GM18909 (cell line): ENCODE measurements around the gene GOLM1.
"Not testable (repeated sequence)": the region's sequence is repeated elsewhere in the genome, so short reads cannot be mapped to it uniquely, and the experiment has no call there.

Experiments used
- ATAC-seq: cut with Tn5 transposase; IDR thresholded peaks from one replicate; pipeline ENCODE4 v1.9.1; 2021; ENCODE audit warnings: mild to moderate bottlenecking; ENCODE audit not compliant: unreplicated experiment, poor library complexity

GOLM1 gene

DNA sequence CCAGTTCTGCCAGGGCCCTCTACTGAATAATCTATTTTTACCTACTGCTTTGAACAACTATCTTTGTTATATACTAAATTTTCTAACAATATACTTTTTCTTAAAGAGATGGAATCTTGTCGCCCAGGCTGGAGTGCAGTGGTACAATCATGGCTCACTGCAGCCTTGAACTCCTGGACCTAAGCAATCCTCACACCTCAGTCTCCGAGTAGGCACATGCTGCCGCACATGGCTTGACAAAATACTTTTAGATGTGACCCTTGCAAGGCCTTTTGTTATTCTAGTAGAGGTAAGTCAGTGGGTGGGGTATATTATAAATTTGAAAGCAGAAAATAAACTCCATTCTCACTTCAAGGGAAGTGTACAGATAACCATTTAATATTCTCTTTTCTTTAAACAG, 7.9 kb downstream of the GOLM1 start:
- ATAC-seq = no peak

DNA sequence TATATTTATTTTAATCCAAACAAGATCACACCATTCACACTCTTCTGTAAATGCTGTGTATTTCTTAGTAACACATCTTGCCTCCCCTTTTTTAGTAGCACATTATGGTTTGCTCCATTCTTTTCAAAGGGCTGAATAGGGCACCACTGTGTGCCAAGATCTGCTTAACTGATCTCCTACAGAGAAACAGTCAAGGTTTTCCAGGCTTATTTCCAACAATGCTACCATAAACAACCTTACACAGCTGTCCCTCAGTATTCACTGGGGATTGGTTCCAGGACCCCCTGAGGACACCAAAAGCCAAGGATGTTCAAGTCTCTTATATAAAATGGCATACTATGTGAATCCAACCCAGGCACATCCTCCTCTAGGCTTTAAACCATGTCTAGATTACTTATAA, 16.5 kb downstream of the GOLM1 start:
- ATAC-seq = no peak

DNA sequence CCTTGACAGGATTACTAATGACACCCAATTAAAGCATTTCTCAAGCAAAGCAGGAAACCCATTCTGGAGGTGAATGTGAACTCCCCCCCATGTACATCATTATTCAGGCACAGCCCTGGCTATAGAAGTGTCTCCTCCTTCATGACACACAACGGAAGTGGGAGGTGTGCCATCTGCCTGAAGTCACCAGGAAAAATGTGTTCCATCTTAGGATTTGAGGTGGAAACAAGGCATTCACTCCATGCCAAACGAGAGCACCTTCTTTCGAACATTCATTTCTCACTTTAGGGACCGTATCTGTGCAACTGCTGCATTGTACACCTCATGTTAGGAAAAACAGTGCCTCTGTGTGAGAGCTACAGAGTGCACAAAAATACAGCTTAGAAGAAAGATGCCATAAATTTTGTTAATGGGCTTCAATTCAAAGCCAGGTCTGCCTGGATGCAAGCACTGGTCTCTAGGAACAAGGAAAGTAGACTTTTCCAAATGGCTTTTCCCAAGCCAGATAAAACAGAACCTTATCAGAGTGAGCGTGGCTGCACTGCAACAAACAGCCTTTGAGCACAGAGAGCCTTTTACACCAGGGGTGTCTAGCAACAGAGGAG, 19.4 kb downstream of the GOLM1 start:
- no peak for ATAC-seq

DNA sequence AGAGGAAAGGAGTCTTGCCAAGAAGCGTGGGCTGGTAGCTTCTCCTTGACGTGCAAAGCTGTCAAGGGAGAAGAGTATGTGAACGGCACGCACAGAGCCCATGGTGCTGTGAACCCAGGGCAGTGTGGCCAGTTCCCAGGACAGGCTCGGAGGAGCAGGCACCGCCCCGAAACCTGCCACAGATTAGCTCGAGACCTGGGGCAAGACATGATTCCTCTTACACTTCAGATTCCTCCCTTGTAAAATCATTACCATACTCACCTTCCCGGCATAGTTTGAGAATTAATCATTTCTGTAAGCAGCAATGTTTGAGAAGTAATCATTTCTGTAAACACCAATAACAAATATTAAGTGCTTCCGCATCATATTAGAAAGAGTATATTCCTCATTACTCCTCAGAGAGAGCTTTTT, 19.9 kb downstream of the GOLM1 start:
- ATAC-seq = no peak

DNA sequence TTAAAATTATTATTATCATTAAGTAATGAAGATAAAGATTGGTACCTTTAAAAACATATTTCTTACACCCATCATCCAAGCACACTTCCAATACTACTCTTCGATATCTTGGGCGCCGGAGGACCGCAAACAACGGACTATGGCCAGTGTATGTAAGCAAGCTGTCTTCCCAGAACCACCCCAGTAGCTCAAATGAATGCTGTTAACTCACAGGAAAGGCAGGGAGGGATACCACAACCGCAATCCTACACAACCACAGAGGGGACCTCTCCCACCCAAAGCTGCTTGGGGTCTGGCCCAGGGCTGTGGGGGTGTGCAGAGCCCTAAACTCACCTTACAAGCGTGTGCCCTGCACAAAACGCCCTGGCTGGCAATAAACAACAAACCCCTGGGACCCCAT, 20.6 kb downstream of the GOLM1 start:
- no peak for ATAC-seq

DNA sequence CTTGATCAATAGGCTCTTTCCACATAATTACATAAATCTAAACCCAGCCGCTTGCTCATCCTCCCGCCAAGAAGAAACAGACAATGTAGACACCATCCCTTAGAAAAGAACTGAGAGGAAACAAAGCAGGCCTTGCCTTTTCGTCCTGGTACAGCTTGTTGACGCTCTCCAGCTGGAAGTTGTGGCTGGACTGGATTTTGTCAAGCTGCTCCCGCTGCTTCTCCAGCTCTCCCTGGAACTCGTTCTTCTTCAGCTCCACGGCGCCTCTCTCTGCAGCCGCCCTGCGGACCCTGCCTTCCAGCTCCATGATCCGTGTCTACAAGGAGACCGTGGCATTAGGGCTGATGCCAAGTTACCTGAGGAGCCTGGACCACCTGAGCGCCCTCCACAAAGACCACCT, 22.1 kb downstream of the GOLM1 start:
- no peak for ATAC-seq

DNA sequence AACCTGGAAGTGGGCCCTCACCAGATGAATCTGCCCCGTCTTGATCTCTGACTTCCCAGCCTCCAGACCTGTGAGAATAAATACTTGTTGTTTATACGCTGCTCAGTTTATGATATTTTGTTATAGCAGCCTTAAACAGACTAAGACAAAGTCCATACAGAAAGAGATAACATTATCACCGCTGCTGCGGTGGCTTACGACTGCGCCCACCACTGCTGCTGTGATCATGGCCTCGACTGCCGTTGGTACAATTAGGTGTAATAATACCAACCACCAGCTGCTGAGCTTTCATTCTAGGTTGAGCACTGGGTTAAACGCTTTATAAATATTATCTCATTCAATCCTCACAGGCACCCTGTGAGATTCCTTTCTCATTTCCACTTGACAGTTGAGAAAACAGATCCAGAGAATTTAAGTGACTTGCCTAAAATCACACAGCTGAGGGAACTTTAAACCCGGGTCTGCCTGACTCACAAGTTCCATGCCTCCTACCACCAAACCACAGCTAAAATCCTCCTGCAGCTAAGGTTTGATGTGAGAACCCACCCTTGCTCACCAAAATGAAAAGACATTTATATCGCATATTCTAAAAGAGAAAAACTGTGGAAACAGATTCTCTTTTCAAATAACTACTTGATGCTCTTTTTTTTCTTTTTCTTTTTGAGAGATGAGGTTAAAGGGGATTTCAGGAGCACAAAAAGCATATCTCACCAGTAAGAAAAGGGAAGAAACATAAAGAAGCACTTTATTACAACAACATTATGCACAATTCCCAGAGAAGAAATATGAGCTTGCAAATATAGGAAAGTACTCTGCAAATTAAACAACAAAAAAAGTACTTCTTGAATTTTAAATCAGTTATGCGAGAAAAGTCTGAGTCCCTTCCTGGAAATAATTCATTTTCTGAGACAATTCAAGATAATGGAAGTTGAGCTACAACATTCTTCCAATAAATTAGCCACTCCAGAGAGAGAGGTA, 23.9 kb downstream of the GOLM1 start:
- no peak for ATAC-seq

DNA sequence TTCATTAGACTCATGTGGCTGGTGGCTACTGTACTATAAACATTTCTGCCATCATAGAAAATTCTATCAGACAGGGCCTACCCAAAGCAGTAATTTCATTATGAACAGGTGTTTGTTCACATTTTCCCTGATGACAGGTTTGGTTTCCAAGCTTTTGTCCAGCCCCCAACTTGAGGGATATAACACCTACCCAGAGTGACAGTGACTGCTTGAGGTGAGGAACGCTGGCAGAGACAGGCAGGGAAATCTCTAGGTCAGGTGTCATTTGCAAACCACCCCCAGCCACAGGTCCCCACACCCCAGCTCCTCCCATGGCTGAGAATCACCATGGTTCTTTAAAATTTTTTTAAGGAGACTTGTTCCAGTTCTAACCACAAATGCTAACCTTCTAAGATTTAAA, 25.5 kb downstream of the GOLM1 start:
- ATAC-seq = no peak

DNA sequence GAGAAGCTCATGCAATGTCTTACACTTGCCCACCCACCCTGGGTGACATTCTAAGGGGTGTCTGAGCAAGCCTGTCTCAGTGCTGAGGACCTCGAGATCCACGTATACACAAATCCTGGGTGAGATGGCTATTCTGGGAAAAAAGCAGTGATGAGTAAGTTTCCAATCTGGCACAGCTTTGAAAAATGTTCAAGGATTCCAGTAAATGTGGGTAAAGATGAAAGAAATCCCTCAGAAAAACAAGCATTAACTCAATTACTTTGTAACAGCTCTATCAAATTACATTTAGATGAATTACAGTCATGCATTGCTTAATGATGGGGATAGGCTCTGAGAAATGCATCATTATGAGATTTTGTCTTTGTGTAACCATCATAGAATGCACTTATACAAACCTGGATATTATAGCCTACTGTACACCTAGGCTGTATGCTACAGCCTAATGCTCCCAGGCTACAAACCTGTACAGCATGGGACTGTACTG, 26.9 kb downstream of the GOLM1 start:
- ATAC-seq = no peak

DNA sequence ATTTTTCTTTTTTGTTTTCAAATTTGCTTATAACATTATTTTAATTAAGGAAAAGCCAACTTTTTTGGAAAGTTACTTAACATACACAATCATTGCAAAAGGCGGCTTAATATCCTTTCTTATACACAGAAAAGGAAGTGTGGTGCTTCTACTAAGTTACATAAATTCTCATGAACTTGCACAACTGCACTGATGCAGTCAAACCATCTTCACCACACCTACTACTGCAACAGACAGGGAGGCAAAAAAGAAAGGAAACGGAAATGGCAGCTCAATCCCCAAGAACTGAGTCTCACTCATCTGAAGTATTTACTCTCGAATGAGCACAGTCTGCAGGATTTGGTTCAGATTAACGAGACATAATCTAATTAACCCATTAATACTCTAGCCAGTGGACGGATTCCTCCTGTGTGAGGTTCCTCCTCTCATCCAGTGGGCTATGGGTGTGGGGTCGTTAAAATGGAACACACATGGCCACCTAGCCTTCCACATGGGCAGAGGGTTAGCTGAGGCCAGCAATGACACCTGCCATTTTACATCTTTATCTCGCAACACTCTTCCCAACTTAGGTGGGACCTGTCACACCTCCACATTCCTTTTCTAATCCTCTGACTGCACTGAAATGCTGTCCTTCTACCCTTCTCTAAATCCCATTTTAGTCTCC, 30.0 kb downstream of the GOLM1 start:
- no peak for ATAC-seq

DNA sequence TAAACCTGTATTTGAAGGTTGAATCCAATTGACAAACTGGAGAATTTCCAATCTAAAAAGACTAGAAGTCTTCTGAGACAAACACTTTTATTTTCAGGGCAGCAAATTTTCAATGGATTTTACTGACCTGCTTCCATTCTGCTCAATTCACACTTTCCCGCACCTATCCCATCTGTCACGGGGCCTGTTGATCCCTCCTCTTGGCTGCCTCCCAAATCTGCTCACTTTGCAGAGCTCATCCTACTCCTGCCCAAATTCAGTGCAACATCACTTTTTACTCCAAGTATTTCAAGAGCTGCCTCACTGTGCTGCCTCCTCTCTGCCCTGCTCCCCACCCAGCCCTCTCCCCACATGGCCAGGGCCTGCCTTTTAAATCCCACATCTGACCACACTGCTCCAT, 35.1 kb downstream of the GOLM1 start:
- ATAC-seq = no peak

DNA sequence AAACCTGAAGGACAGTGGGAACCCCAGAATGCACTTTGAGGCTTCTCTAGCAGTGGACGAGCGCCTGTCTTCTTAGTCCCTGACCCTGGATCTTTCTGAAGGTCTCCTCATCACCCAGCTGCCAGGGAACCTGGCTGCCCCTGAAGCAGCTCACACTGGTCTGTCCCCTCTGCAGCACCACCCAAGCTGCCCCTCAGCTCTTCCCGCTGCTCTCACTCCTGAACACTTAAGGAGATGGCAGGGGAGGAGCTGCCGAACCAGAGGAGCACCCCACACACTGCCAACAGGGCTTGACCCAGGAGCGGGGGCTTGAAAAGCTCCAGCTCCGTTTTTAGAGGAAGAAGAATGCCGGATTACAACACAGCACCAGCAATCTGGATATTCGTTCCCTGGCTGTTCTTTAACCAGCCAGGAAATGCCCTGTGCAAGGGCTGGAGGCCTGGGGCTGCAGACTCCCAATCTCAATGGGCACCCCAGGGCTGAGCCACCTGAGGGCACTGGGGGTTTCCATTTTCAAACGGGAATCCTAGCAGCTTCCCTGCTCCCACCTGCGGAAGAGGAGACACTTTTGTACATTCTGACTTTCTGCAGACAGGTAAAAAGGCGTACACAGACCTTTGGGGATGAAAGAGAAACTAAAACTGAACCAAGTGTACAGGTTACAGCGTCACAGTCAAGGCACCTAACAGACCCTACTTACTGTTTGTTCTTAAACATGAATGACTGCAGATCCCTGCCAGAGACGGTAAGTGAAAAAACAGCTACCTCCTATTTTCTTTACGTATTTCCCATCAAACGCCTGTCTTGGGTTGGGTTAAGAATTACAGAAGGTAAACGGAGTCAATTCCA, 36.3 kb downstream of the GOLM1 start:
- ATAC-seq = no peak

DNA sequence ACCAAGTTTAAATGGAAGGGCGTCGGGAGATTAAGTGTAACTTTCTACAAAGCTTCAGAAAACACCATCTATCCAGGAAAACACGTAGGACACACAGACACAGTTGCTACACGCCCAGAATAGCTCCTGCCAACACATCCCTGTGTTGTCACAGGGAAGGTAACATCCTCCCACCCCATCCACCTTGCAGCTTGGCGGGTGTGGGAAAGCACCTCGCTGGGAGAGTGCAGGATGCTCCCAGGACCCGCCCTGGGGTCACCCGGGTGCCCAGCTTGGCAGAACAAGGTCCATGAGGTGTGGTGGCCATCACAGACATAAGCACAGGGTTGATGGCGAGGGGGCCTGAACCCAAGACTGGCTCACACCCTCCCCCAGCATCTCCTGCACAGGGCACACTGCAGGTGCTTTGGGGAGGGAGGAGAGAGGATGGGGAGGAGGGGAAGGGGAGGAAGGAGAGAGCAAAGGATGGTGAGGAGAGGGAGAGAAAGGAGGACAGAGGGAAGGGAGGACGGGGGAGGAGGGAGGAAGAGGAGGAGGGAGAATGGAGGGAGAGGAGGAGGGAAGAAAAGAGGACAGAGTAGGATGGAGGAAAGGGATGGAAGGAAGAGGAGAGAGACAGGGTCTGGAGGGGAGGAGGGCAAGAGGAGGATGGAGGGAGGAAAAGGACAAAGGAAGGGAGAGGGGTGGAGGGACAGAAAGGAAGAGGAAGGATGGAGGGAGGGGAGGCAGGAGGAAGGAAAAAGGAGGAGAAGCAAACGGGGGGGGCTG, 37.2 kb downstream of the GOLM1 start:
- no peak for ATAC-seq

DNA sequence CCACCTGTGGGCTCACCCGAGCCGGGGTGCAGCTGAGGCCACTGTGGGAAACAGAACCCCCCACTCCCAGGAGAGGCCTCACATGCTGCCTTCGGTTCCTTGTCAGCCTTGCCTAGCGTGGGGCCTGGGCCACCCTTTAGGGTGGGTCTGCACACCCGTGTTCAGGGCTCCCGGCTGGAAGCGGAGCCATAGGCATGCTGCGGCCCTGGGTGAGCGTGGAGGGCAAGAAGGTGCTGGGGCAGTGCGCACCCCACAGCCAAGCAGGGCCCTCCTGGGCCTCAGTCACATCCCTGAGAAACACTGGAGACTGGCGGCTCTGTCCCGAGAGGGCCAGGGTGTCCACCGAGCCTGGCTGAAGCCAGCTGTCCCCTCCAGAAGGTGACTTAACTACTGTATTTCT, 41.9 kb downstream of the GOLM1 start:
- ATAC-seq = no peak

DNA sequence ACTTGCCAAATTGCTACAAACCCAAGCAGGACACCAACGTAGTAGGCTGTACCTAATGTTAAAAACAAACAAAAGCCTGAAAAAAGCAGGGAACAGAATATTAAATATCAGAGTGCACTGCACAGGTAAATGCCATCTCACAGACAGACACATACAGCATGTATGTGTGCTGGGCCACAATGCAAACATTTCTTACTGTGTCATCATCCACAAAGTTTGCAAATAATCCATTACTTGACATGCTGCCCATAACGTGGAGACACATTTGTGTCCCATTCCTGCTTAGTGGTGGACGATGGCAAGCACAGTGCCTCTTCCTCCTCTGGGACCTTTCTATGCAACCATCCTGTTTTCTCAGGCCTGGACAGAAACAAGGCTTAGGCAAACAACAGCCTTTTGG, 44.7 kb downstream of the GOLM1 start:
- no peak for ATAC-seq

DNA sequence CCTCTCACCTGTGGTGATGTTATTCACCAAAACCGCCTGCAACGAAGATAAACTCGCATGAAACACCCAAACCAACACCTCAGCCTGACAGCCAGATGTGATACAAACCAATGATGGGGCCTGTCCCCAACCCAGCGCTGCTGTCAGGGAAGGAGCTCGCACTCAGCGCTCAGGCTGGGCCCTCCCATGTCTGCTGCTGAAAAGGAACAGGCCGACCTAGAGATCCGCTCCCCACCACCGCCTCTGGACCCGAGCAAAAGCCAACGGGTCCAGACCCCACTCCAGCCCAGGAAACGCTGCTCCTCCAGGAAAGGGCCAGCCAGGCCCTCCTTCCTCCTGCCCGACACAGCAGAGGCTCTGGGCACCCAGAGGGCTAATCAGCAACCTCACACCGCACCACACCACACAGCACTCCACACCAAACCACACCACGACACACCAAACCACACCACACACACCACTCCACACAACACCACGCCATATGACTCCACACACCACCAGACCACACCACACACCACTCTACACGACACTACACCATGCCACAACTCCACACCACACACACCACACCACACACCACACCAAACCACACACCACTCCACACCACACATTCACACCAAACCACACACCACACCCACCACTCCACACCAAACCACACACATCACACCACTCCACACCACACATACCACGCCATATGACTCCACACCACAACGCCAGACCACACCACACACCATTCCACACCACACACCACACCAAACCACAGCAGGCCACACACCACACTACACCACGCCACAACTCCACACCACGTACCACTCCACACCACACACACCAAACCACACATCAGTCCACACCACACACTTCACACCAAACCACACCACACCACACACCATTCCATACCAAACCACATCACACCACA, 46.5 kb downstream of the GOLM1 start:
- ATAC-seq = no peak

DNA sequence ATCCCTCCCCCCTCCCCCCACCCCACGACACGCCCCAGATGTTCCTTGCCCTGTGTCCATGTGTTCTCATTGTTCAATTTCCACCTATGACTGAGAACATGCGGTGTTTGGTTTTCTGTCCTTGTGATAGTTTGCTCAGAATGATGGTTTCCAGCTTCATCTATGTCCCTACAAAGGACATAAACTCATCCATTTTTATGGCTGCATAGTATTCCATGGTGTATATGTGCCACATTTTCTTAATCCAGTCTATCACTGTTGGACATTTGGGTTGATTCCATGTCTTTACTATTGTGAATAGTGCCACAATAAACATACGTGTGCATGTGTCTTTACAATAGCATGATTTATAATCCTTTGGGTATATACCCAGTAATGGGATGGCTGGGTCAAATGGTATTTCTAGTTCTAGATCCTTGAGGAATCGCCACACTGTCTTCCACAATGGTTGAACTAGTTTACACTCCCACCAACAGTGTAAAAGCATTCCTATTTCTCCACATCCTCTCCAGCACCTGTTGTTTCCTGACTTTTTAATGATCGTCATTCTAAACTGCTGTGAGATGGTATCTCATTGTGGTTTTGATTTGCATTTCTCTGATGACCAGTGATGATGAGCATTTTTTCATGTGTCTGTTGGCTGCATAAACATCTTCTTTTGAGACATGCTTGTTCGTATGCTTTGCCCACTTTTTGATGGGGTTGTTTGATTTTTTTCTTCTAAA, 51.2 kb downstream of the GOLM1 start:
- not testable (repeated sequence) for ATAC-seq

DNA sequence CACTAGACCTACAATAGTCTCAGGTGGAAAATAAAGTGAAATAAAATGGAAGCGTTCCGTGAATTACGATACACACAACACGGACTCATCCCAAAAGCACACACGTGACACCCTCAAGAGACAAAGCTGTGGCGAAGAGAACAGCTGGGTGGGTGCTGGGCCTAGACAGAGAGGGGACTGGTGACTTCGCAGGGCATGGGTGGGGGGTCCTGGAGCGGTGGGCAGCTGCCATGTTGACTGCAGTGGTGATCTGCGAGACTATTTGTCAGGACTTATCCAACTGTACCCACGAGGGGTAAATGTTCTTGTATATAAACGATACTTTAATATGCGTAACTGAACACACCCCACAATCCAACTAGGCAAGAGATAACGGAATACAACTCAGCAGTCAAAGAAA, 52.0 kb downstream of the GOLM1 start:
- no peak for ATAC-seq
